Lower lobe of right lung (tissue), 2 donors: ENCODE measurements around the gene RECQL5. TPM values are rescaled to one million over a fixed set of nuclear protein-coding genes. Genes with fewer than 3 reads are reported as not detected.

Experiments used
- ATAC-seq, 2 donors: fragments of 200-7000 bp; cut with Tn5 transposase; one replicate each; pipeline ENCODE4 v1.9.1; 2020 to 2022; ENCODE audit warnings: mild to moderate bottlenecking in 2 of 2, moderate library complexity in 2 of 2
- DNase-seq: peaks from one replicate; pipeline ENCODE4 v3.0.0-alpha.2; 2020
- H3K27ac ChIP-seq: fragments of 200-600 bp; one replicate; pipeline ENCODE4 v1.8.0; 2022
- H3K27me3 ChIP-seq: fragments of 200-600 bp; one replicate; pipeline ENCODE4 v1.8.0; 2022; ENCODE audit warnings: low read depth
- H3K36me3 ChIP-seq: fragments of 200-600 bp; one replicate; pipeline ENCODE4 v1.8.0; 2022; ENCODE audit warnings: mild to moderate bottlenecking
- H3K4me1 ChIP-seq: fragments of 200-600 bp; one replicate; pipeline ENCODE4 v1.8.0; 2022
- H3K4me3 ChIP-seq: fragments of 200-600 bp; one replicate; pipeline ENCODE4 v1.8.0; 2022; ENCODE audit warnings: mild to moderate bottlenecking
- H3K9me3 ChIP-seq: fragments of 200-600 bp; one replicate; pipeline ENCODE4 v1.8.0; 2022
- intact Hi-C: fragments of 100-400 bp; cut with DNase I; formaldehyde crosslinking; loops from one replicate; pipeline ENCODE4 v1.11.0; 2022
- total RNA-seq: library from RNA; stranded (reverse); fragmentation: NEBNext Ultra II Directional; extraction: Animal tissue kit (Norgen Biotek cat#: 25700); gene quantifications from one replicate; pipeline ENCODE4 v1.2.1, GENCODE V29; 2021
- TF ChIP-seq, protein P1 (sequence below): fragments of 200-600 bp; IDR thresholded peaks from one replicate; pipeline ENCODE4 v1.8.0; 2022; ENCODE audit warnings: antibody characterized with exemption, mild to moderate bottlenecking
- donor health status: DM: no; HTN: yes; CAD: no; lungs with severe emphysema.

Gene RECQL5
- total RNA-seq, 1 donor from 2014 or later = 39.4 TPM

DNA sequence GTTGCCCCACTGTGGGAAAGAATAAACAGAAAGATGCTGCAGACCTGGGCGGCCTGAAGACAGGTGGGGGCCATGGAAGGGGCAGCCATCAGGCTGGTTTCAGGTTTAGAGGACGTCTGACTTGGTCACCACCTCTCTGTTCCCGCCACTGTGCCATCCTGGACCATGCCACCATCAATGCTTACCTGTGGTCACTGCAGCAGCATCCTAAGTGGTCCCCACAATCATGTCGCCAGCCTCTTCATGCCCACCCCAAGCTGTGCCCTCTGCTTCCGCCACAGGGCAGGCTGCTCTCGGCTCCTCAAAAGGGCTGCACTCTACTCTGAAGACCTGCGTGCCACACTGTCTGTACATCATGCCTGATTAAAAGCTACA, 23.3 kb downstream of the RECQL5 start:
- TF ChIP-seq, protein P1, sequence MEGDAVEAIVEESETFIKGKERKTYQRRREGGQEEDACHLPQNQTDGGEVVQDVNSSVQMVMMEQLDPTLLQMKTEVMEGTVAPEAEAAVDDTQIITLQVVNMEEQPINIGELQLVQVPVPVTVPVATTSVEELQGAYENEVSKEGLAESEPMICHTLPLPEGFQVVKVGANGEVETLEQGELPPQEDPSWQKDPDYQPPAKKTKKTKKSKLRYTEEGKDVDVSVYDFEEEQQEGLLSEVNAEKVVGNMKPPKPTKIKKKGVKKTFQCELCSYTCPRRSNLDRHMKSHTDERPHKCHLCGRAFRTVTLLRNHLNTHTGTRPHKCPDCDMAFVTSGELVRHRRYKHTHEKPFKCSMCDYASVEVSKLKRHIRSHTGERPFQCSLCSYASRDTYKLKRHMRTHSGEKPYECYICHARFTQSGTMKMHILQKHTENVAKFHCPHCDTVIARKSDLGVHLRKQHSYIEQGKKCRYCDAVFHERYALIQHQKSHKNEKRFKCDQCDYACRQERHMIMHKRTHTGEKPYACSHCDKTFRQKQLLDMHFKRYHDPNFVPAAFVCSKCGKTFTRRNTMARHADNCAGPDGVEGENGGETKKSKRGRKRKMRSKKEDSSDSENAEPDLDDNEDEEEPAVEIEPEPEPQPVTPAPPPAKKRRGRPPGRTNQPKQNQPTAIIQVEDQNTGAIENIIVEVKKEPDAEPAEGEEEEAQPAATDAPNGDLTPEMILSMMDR = no peak
- DNase-seq (no peak), ATAC-seq (no peak)
- no peaks in the 10 kb centered on the region for H3K27me3 ChIP-seq
- peaks cover 10% of the 10 kb centered on the region for H3K36me3 ChIP-seq
- H3K4me1 ChIP-seq = peaks cover 43% of the 10 kb centered on the region
- no peak overlapping the region for H3K4me3 ChIP-seq
- H3K9me3 ChIP-seq = no peaks in the 10 kb centered on the region
- peak overlapping the region; percentile 71 for H3K27ac ChIP-seq
- intact Hi-C loops = no loop called here

GRCh38 chr17:75642784-75643642, 23.9 kb downstream of the RECQL5 start:
- Histone ChIP-seq H3K9me3 (no peaks in the 10 kb centered on the region), H3K4me3 (no peak overlapping the region), H3K27ac (peak overlapping the region; percentile 71), H3K36me3 (peaks cover 3% of the 10 kb centered on the region), H3K4me1 (peaks cover 43% of the 10 kb centered on the region), H3K27me3 (no peaks in the 10 kb centered on the region)
- intact Hi-C loops = no loop called here
- DNase-seq (no peak), ATAC-seq (no peak)
- TF ChIP-seq, protein P1 = no peak

DNA sequence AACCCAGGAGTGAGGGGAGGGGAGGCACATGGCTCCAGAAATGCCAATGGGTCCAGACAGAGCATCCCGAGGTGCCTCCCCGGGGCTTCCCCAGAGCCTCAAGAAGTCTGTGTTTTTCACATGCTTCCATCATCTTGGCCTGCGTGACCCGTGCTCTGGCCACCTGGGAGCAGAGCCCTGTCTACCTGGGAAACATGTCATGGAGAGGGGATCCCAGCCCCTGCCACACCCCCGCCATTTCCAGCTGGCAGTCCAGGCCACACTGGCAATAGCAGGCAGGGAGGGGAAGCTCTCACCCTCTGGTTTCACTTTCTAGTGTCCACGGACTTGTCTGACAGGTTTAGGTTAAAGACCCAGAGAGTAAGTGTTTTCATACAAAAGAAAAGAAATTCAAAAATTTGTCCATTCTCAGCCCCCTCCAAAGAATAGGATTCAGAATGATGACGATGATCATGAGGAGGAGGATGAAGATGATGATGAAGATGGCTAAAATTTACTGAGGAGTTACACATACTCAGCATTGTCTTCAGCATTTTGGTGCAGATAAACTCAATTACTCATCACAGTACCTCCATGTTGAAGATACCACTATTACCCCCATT, 24.7 kb downstream of the RECQL5 start:
- intact Hi-C loops = no loop called here
- ATAC-seq (peak in 1 of 2 donors; percentile 24), DNase-seq (no peak)
- Histone ChIP-seq H3K4me1 (peaks cover 43% of the 10 kb centered on the region), H3K27me3 (no peaks in the 10 kb centered on the region), H3K9me3 (no peaks in the 10 kb centered on the region), H3K27ac (peak overlapping the region; percentile 71), H3K36me3 (peaks cover 3% of the 10 kb centered on the region), H3K4me3 (no peak overlapping the region)
- TF ChIP-seq, protein P1 = no peak

DNA sequence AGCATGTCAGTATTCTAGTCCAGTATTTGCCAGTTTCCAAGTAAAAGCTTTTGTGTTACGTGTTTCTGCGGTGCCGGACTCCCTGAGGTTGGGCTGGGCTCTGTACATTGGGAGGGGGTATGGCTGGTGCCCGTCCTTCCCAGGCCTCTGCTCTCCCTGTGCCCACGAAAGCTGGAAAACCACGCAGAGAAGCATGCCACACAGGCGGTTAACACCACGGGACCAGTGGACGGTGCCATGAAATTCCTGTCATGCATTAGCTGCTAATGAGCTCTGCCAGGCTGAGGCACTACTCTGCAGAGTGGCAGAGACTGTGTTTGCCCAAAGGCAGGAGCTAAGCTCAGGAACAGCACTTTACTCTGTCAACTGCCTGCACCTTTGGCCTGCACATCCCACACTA, 25.6 kb downstream of the RECQL5 start:
- Histone ChIP-seq H3K4me3 (no peak overlapping the region), H3K4me1 (peaks cover 36% of the 10 kb centered on the region), H3K36me3 (peaks cover 3% of the 10 kb centered on the region), H3K27me3 (no peaks in the 10 kb centered on the region), H3K9me3 (no peaks in the 10 kb centered on the region), H3K27ac (peak overlapping the region; percentile 71)
- ATAC-seq (no peak), DNase-seq (no peak)
- TF ChIP-seq, protein P1 = no peak
- intact Hi-C loops = no loop called here

DNA sequence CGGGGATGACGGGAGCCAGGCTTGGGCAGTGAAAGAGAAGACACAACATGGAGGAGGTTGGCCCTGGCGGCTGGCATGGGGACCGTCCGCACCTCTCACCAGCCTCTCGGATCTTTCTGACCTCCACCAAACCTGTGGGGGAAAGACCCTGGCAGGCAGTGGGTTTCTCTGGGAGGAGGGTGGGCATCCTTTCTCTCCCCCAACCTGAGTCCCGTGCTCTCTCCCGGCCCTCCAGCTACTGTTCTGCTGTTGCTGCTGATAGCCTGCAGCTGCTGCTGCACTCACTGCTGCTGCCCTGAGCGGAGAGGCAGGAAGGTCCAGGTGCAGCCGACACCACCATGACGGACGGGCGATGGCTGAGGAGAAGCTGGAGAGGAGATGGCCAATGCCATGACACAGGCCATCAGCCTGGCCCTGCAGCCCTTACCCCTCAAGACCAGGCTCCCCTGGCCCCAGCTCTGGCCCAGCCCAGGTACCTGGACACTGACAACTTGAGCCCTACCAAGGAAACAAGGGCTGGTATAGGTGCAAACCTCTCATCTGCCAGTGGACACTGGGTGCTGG, 26.3 kb downstream of the RECQL5 start:
- Histone ChIP-seq H3K27me3 (no peaks in the 10 kb centered on the region), H3K4me1 (peaks cover 36% of the 10 kb centered on the region), H3K9me3 (no peaks in the 10 kb centered on the region), H3K4me3 (no peak overlapping the region), H3K36me3 (peaks cover 3% of the 10 kb centered on the region), H3K27ac (no peak overlapping the region)
- ATAC-seq = no peak
- no peak for DNase-seq
- intact Hi-C loops = no loop called here
- TF ChIP-seq, protein P1 = no peak
